ENCODE results near the gene CCDC78. TPM values are rescaled to one million over a fixed set of nuclear protein-coding genes. Genes with fewer than 3 reads are reported as not detected.

The CCDC78 gene
- total and polyA plus RNA-seq, 2 donors (not counting 3 experiments of a cell fraction or from before 2014, with no cell fraction given), result 0.50 to 1.3 TPM

DNA sequence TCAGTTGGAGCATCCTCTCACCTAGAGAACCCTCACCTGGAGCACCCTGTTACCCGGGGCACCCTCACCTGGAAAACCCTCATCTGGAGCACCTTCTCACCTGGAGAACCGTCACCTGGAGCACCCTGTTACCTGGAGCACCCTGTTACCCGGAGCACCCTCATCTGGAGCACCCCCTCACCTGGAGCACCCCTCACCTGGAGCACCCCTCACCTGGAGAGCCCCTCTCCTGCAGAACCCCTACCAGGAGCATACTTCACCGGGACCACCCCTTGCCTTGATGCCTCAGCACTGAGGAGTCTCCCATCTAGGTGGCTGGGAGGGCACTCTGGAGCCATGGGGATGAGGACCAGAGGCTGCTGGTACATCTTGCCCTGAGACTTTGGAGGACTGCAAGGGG, 17.3 kb downstream of the CCDC78 start:
- ChIA-PET CTCF (interaction anchor here (2.4 kb wide), 1 partner anchor 348 kb away, joined by 17 read pairs; no protein-coding TSS in a partner anchor), POLR2A (no interaction called here)
- Histone ChIP-seq H3K79me2 (ENCODE audit: control insufficient read depth, insufficient read depth, low read length) (no peaks in the 10 kb centered on the region), H3K9ac (replicated peaks; ENCODE audit: extremely low read depth, insufficient read depth, low read length) (no peak overlapping the region), H3K9me3 (replicated peaks; ENCODE audit: control insufficient read depth, insufficient read depth, low read length) (no peaks in the 10 kb centered on the region), H3K9me1 (replicated peaks; ENCODE audit: control insufficient read depth, extremely low read depth, insufficient read depth, low read length) (no peaks in the 10 kb centered on the region), H3K4me1 (ENCODE audit: control insufficient read depth, extremely low read depth, insufficient read depth, low read length) (peaks cover under 1% of the 10 kb centered on the region), H3K36me3 (ENCODE audit: control insufficient read depth in 2 of 2, extremely low read depth in 1 of 2, insufficient read depth in 2 of 2, low read length in 2 of 2) (no peaks in the 10 kb centered on the region), H4K20me1 (replicated peaks; ENCODE audit: control insufficient read depth, extremely low read depth, insufficient read depth, low read length) (no peaks in the 10 kb centered on the region), H3K4me2 (ENCODE audit: insufficient read depth, low read length) (no peak overlapping the region), H3K27ac (ENCODE audit: insufficient read depth, low read depth, low read length) (no peak overlapping the region), H3K27me3 (ENCODE audit: control insufficient read depth in 2 of 2, insufficient read depth in 2 of 2, low read length in 2 of 2) (peaks cover 19 to 27% of the 10 kb centered on the region in 2 experiments), H3K4me3 (replicated peaks in 1 of 3; ENCODE audit: insufficient read depth in 1 of 3, low read depth in 1 of 3, low read length in 3 of 3) (no peak overlapping the region), H2AFZ (ENCODE audit: low read depth, low read length) (no peak overlapping the region)
- TF ChIP-seq POLR2A (IDR thresholded peaks at IDR 0.05; ENCODE audit: low read depth, low read length) (no peak), POLR2AphosphoS5 (IDR thresholded peaks at IDR 0.05; ENCODE audit: insufficient read depth, low read depth, low read length) (no peak), JUN (IDR thresholded peaks at IDR 0.05; ENCODE audit: borderline replicate concordance, insufficient read depth, insufficient read length, low read depth) (no peak)
- TF ChIP-seq, protein P1, sequence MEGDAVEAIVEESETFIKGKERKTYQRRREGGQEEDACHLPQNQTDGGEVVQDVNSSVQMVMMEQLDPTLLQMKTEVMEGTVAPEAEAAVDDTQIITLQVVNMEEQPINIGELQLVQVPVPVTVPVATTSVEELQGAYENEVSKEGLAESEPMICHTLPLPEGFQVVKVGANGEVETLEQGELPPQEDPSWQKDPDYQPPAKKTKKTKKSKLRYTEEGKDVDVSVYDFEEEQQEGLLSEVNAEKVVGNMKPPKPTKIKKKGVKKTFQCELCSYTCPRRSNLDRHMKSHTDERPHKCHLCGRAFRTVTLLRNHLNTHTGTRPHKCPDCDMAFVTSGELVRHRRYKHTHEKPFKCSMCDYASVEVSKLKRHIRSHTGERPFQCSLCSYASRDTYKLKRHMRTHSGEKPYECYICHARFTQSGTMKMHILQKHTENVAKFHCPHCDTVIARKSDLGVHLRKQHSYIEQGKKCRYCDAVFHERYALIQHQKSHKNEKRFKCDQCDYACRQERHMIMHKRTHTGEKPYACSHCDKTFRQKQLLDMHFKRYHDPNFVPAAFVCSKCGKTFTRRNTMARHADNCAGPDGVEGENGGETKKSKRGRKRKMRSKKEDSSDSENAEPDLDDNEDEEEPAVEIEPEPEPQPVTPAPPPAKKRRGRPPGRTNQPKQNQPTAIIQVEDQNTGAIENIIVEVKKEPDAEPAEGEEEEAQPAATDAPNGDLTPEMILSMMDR (IDR thresholded peaks at IDR 0.05; ENCODE audit: extremely low read depth in 1 of 2, insufficient read depth in 1 of 2, low read depth in 1 of 2, low read length in 2 of 2), result no peak
- BruUV-seq (replicated peaks), result no TSS peak
- intact Hi-C loops (cut with micrococcal nuclease), result no loop called here
- DNase-seq (ENCODE audit: low read depth, low spot score) (no peak), FAIRE-seq (no peak)
- dilution Hi-C loops (cut with MboI; ENCODE audit: extremely low pct_ligation_motif_present, low sequenced_read_pairs), result no loop called here

DNA sequence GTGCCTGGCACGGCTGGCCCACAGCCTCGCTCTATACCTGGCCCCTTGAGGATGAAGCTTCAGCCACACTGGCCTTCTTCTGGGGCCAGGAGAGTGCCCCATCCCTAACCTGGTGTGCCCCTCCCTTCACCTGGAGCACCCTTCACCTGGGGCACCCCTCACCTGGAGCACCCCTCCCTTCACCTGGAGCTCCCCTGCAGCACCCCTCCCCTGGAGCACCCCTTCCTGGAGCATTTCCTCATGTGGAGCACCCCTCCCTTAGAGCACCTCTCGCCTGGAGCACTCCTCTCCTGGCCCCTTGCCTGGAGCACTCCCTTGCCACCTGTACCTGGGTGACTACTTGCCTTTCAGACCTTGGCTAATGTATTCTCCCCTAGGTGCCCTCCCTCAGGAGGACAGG, 18.2 kb downstream of the CCDC78 start:
- no TSS peak for BruUV-seq (replicated peaks)
- CTCF ChIA-PET, result interaction anchor here (0.8 to 2.4 kb wide), 2 partner anchors 12 to 77 kb away, joined by 3 to 8 read pairs; no protein-coding TSS in a partner anchor

More for the DNA sequence above, 18.2 kb downstream of the CCDC78 start:
- Histone ChIP-seq H3K27me3 (ENCODE audit: control insufficient read depth in 2 of 2, insufficient read depth in 2 of 2, low read length in 2 of 2) (peaks cover 24 to 32% of the 10 kb centered on the region in 2 experiments), H2AFZ (ENCODE audit: low read depth, low read length) (no peak overlapping the region), H3K79me2 (ENCODE audit: control insufficient read depth, insufficient read depth, low read length) (no peaks in the 10 kb centered on the region), H3K9me3 (replicated peaks; ENCODE audit: control insufficient read depth, insufficient read depth, low read length) (no peaks in the 10 kb centered on the region), H3K4me3 (replicated peaks in 1 of 3; ENCODE audit: insufficient read depth in 1 of 3, low read depth in 1 of 3, low read length in 3 of 3) (no peak overlapping the region), H3K36me3 (ENCODE audit: control insufficient read depth in 2 of 2, extremely low read depth in 1 of 2, insufficient read depth in 2 of 2, low read length in 2 of 2) (no peaks in the 10 kb centered on the region), H3K4me1 (ENCODE audit: control insufficient read depth, extremely low read depth, insufficient read depth, low read length) (no peaks in the 10 kb centered on the region), H3K9me1 (replicated peaks; ENCODE audit: control insufficient read depth, extremely low read depth, insufficient read depth, low read length) (no peaks in the 10 kb centered on the region), H3K4me2 (ENCODE audit: insufficient read depth, low read length) (no peak overlapping the region), H3K27ac (ENCODE audit: insufficient read depth, low read depth, low read length) (no peak overlapping the region), H3K9ac (replicated peaks; ENCODE audit: extremely low read depth, insufficient read depth, low read length) (no peak overlapping the region), H4K20me1 (replicated peaks; ENCODE audit: control insufficient read depth, extremely low read depth, insufficient read depth, low read length) (no peaks in the 10 kb centered on the region)
- no peak for TF ChIP-seq POLR2AphosphoS5 (IDR thresholded peaks at IDR 0.05; ENCODE audit: insufficient read depth, low read depth, low read length)
- TF ChIP-seq GATA2 (IDR thresholded peaks at IDR 0.05; ENCODE audit: insufficient read depth, insufficient read length, low read depth, low read length), result no peak
- DNase-seq (ENCODE audit: low read depth, low spot score), result no peak
- no peak for FAIRE-seq
- POLR2A ChIA-PET, result no interaction called here
- intact Hi-C loops (cut with micrococcal nuclease) (no loop called here), dilution Hi-C loops (cut with MboI; ENCODE audit: extremely low pct_ligation_motif_present, low sequenced_read_pairs) (no loop called here)
